GOT3 (cell line): Measurements from ENCODE around the gene SNX8.

Source experiments
- DNase-seq: peaks from one replicate; lab custom pipeline; 2025; ENCODE audit warnings: mixed read lengths; lab: John Stamatoyannopoulos, UW

SNX8 gene

DNA sequence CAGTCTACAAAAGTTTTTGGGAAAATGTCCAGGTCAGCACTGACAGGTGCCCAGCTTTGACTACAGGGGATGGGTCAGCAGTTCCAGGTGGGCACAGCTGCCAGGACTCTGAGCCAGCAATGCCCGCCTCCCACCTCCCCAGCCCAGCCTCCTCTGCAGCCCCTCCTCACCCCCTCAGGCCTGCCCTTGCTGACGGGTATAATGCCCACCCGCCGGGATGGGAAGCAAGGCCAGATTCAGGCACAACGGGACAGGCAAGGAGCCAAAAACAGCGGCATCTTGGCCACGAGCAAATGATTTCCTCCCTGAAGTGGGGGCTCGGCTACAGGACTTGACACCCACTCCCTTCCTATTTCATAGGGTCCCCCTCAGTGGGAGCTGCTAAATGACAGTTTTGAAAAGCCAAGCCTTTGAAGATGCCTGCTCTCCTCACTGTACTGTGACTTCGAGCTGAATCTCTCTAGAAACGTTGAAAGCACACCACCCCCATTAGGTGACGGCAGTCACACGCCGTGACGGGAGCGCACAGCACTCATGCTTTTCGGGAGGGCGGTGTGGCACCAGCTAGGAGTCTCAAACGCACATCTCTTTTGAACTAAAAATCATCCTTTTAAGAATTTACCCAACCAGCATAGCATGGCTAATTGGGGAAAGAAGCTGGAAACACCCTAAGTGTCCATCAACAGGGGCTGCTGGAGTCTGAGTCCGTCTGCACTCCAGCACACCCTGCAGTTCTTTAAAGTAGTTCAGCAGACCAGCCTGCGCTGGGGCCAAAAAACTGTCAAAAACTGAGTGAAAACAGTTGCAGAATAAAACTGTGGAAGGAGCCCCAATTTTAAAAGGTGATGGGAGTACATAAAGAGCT is 111.1 kb downstream of the SNX8 start:
- DNase-seq = no peak

DNA sequence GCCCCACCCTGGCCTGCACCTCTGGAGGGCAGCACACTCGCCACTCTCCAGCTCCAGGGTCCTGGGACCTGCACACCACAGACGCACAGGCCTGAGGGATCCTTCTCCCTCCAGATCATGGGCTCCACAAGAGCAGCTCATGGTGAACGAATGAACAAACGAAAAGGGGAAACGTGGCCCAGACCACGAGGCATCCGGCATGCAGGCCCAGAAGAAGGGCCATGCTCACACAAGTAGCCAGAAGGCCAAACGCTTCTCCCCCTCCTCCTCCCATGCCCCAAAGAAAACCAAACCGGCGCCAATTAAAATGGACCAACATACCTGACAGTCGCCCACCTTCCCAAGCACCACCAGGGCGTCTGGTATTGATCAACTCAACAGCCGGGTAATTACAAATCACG is 111.9 kb downstream of the SNX8 start:
- DNase-seq = no peak
